Measurements from ENCODE around the gene TYK2. TPM values are rescaled to one million over a fixed set of nuclear protein-coding genes. Genes with fewer than 3 reads are reported as not detected.

The TYK2 gene
- polyA plus RNA-seq, 1 donor (not counting 4 experiments of a cell fraction or from before 2014, with no cell fraction given) = 32.6 TPM

DNA sequence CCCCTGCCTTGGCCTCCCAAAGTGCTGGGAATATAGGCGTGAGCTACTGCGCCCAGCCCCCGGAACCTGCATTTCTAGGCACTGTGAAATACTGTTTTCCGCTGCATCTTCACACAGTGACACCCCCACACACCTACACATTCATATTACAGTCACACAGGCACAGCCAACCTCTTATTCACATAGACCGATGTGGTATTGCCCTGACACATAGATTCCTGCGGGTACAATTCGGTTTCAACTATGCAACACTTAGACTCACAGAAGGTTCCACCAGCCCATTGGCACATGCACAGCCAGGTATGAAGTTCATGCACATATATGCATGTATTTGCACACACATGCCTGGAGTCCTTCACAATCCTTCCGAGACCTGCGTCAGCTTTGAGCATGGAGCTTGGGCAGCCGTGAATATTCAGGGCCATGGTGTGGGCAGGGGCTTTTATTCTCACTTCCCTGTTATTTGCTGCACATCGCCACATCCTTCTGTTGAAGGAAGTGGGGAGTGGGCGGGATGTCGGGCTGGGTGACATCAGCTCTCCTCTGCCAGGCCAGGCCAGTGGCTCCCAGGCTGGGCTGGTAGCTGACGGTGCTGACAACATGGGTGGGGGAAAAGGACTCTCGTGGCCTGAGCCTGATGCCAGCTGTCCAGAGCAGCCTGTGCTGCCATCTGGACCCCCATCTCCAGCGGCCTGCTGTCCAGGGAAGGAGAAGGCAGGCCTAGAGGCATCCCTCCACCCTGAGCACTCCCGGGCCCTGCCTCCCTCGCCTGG, 28.3 kb upstream of the TYK2 start:
- no peaks in the 10 kb centered on the region for H3K9me1 ChIP-seq (ENCODE audit: control insufficient read depth, extremely low read depth, insufficient read depth, low read length)
- no peaks in the 10 kb centered on the region for H3K9me3 ChIP-seq (ENCODE audit: control insufficient read depth, low read depth, low read length)
- no peaks in the 10 kb centered on the region for H4K20me1 ChIP-seq (ENCODE audit: control insufficient read depth, extremely low read depth, insufficient read depth, low read length)
- no peak overlapping the region for H3K27ac ChIP-seq (ENCODE audit: control insufficient read depth, insufficient read depth, low read length)
- FAIRE-seq (no peak), DNase-seq (ENCODE audit: low read depth, low spot score) (no peak)
- H3K9ac ChIP-seq (ENCODE audit: control insufficient read depth, extremely low read depth, insufficient read depth, low read length) = no peak overlapping the region
- no peaks in the 10 kb centered on the region for H3K79me2 ChIP-seq (ENCODE audit: control insufficient read depth, insufficient read depth, low read length)
- peaks cover 8% of the 10 kb centered on the region for H3K4me1 ChIP-seq (ENCODE audit: control insufficient read depth, extremely low read depth, insufficient read depth, low read length)
- TF ChIP-seq, protein P1, sequence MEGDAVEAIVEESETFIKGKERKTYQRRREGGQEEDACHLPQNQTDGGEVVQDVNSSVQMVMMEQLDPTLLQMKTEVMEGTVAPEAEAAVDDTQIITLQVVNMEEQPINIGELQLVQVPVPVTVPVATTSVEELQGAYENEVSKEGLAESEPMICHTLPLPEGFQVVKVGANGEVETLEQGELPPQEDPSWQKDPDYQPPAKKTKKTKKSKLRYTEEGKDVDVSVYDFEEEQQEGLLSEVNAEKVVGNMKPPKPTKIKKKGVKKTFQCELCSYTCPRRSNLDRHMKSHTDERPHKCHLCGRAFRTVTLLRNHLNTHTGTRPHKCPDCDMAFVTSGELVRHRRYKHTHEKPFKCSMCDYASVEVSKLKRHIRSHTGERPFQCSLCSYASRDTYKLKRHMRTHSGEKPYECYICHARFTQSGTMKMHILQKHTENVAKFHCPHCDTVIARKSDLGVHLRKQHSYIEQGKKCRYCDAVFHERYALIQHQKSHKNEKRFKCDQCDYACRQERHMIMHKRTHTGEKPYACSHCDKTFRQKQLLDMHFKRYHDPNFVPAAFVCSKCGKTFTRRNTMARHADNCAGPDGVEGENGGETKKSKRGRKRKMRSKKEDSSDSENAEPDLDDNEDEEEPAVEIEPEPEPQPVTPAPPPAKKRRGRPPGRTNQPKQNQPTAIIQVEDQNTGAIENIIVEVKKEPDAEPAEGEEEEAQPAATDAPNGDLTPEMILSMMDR (optimal IDR thresholded peaks at IDR 0.05 in 1 of 3, IDR thresholded peaks at IDR 0.05 in 1 of 3, conservative IDR thresholded peaks at IDR 0.05 in 1 of 3; ENCODE audit: extremely low read depth in 1 of 3, insufficient read depth in 2 of 3, low read length in 3 of 3) = no peak
- no peak for TF ChIP-seq EZH2 (IDR thresholded peaks at IDR 0.05; ENCODE audit: low read length)
- H2AFZ ChIP-seq (ENCODE audit: control insufficient read depth, low read length) = no peak overlapping the region
- no peak overlapping the region for H3K4me2 ChIP-seq (ENCODE audit: control insufficient read depth, extremely low read depth, insufficient read depth, low read depth, low read length)
- no peak overlapping the region for H3K4me3 ChIP-seq (ENCODE audit: control insufficient read depth in 2 of 3, extremely low read depth in 1 of 3, insufficient read depth in 2 of 3, low read depth in 1 of 3, low read length in 3 of 3)
- dilution Hi-C loops (cut with MboI; ENCODE audit: extremely low pct_ligation_motif_present, low sequenced_read_pairs) = no loop called here
- H3K27me3 ChIP-seq (ENCODE audit: control insufficient read depth, extremely low read depth, insufficient read depth, low read length) = peaks cover 21% of the 10 kb centered on the region
- H3K36me3 ChIP-seq (ENCODE audit: control insufficient read depth in 2 of 2, extremely low read depth in 1 of 2, insufficient read depth in 2 of 2, low read length in 2 of 2) = no peaks in the 10 kb centered on the region

DNA sequence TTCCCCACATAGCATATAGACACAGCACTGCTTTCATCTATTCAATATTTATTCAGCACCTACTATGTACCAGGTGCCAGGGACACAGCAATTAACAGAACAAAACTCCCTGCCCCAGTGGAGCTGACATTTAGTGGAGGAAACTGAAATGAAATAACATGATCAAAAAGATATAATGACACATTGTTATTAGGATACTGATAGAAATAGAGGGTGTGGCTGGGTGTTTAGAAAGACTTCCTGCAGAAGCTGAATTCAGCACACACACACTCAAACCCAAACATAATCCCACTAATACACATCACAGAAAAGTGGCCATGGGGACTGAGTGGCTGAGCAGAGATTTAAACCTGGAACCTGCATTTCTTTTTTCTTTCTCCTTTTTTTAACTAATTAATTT, 26.7 kb upstream of the TYK2 start:
- DNase-seq (ENCODE audit: low read depth, low spot score) = no peak
- H3K9ac ChIP-seq (ENCODE audit: control insufficient read depth, extremely low read depth, insufficient read depth, low read length) = no peak overlapping the region
- H2AFZ ChIP-seq (ENCODE audit: control insufficient read depth, low read length) = no peak overlapping the region
- FAIRE-seq = no peak
- peaks cover 12% of the 10 kb centered on the region for H3K79me2 ChIP-seq (ENCODE audit: control insufficient read depth, insufficient read depth, low read length)
- peaks cover 10% of the 10 kb centered on the region for H3K4me1 ChIP-seq (ENCODE audit: control insufficient read depth, extremely low read depth, insufficient read depth, low read length)
- H3K4me2 ChIP-seq (ENCODE audit: control insufficient read depth, extremely low read depth, insufficient read depth, low read depth, low read length) = no peak overlapping the region
- H4K20me1 ChIP-seq (ENCODE audit: control insufficient read depth, extremely low read depth, insufficient read depth, low read length) = no peaks in the 10 kb centered on the region
- H3K4me3 ChIP-seq (ENCODE audit: control insufficient read depth in 2 of 3, extremely low read depth in 1 of 3, insufficient read depth in 2 of 3, low read depth in 1 of 3, low read length in 3 of 3) = no peak overlapping the region
- dilution Hi-C loops (cut with MboI; ENCODE audit: extremely low pct_ligation_motif_present, low sequenced_read_pairs) = no loop called here
- H3K9me3 ChIP-seq (ENCODE audit: control insufficient read depth, low read depth, low read length) = no peaks in the 10 kb centered on the region
- H3K36me3 ChIP-seq (ENCODE audit: control insufficient read depth in 2 of 2, extremely low read depth in 1 of 2, insufficient read depth in 2 of 2, low read length in 2 of 2) = no peaks in the 10 kb centered on the region
- no peak overlapping the region for H3K27ac ChIP-seq (ENCODE audit: control insufficient read depth, insufficient read depth, low read length)
- peaks cover 21% of the 10 kb centered on the region for H3K27me3 ChIP-seq (ENCODE audit: control insufficient read depth, extremely low read depth, insufficient read depth, low read length)
- TF ChIP-seq, protein P1 (optimal IDR thresholded peaks at IDR 0.05 in 1 of 3, IDR thresholded peaks at IDR 0.05 in 1 of 3, conservative IDR thresholded peaks at IDR 0.05 in 1 of 3; ENCODE audit: extremely low read depth in 1 of 3, insufficient read depth in 2 of 3, low read length in 3 of 3) = no peak
- TF ChIP-seq EZH2 (IDR thresholded peaks at IDR 0.05; ENCODE audit: low read length) = no peak
- H3K9me1 ChIP-seq (ENCODE audit: control insufficient read depth, extremely low read depth, insufficient read depth, low read length) = no peaks in the 10 kb centered on the region

All from keratinocyte (primary cell).